ENCODE measurements around the gene RSPH6A. TPM values are rescaled to one million over a fixed set of nuclear protein-coding genes. Genes with fewer than 3 reads are reported as not detected.

Gene RSPH6A
- total RNA-seq, 1 donor from 2014 or later: 0.61 TPM

DNA sequence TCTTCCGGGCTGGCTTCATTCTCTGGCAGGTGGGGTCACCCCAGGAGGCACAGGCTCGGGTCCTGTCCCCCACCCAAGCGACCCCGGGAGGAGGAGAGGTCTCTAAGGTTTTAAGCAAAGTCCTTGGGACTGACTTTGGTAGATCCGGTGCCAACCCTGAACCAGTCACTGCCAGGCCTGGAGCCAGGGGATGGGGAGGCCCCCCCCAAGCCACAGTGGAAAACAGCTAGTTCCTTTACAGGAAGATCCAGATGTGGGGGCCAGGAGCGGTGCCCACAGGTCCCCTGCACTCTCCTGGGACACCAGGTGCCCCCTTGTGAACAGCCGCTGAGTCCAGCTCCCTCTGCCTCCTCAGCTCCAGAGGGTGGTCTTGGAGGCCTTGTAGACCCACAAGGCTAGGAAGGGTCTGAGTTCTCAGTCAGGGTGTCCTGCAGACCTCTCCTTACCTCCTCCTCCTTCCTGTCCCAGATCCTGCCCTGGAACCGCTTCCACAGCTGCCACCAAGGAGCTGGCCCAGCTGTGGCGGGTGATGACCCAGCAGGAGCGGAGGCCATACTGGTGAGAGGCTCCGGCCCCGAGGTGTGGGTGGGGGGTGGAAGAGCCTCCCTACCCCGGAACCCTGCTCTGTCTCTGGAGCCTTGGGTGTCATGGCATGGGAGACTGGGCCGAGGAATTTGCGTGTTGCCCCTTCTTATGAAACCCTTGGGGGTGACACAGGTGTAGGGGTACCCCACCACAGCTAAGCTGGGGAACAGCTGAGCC is 52.1 kb downstream of the RSPH6A start:
- peaks cover 5% of the 10 kb centered on the region for H3K27me3 Mint-ChIP-seq (ENCODE audit: unreplicated experiment)
- H3K27ac Mint-ChIP-seq (ENCODE audit: unreplicated experiment): no peak overlapping the region
- DNase-seq: no peak
- H3K9me3 Mint-ChIP-seq (ENCODE audit: unreplicated experiment): no peaks in the 10 kb centered on the region
- TF ChIP-seq, protein P1, sequence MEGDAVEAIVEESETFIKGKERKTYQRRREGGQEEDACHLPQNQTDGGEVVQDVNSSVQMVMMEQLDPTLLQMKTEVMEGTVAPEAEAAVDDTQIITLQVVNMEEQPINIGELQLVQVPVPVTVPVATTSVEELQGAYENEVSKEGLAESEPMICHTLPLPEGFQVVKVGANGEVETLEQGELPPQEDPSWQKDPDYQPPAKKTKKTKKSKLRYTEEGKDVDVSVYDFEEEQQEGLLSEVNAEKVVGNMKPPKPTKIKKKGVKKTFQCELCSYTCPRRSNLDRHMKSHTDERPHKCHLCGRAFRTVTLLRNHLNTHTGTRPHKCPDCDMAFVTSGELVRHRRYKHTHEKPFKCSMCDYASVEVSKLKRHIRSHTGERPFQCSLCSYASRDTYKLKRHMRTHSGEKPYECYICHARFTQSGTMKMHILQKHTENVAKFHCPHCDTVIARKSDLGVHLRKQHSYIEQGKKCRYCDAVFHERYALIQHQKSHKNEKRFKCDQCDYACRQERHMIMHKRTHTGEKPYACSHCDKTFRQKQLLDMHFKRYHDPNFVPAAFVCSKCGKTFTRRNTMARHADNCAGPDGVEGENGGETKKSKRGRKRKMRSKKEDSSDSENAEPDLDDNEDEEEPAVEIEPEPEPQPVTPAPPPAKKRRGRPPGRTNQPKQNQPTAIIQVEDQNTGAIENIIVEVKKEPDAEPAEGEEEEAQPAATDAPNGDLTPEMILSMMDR (IDR thresholded peaks at IDR 0.05; ENCODE audit: partially characterized antibody, unreplicated experiment): no peak
- no peak overlapping the region for H3K4me3 Mint-ChIP-seq (ENCODE audit: unreplicated experiment)
- H3K36me3 Mint-ChIP-seq (ENCODE audit: unreplicated experiment): no peaks in the 10 kb centered on the region
- peaks cover 3% of the 10 kb centered on the region for H3K4me1 Mint-ChIP-seq (ENCODE audit: low read depth, unreplicated experiment)

DNA sequence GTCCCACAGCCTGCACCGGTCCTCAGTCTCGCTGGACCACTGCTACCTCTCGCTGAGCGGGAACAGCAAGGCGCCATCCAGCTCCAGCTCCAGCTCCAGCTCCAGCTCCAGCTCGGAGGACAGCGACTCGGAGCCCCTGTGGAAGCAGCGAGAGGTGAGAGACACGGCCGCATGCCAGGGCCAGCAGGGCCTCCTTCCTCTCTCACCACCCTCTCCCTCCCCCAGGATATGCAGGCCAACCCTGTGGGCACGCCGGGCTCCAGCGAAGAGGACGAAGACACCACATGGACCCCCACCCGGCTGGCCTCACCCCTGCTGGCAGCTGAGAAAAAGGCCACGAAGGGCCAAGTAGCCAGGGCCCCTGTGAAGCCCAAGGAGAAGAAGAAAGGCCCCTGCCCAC is 53.4 kb downstream of the RSPH6A start:
- DNase-seq: no peak

DNA sequence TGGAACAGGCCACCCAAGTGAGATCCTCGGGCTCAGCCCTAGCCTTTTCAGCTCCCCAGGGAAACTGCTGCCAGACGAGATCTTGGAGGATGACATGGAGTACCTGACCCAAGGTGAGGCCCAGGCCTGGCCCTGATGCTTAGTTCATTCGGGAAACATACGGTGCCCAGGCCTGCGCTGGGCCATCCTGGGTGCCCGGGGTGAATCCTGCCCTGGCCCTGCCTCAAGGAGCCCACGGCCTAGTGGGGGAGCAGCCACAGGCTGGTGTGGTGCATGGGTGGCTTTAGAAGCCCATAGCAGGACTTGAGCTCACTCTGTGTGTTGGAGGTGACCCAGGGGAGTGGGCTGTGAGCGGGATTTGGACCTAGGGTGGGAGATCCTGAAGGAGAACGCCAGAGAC is 56.2 kb downstream of the RSPH6A start:
- no peaks in the 10 kb centered on the region for H3K4me1 Mint-ChIP-seq (ENCODE audit: low read depth, unreplicated experiment)
- TF ChIP-seq, protein P1 (IDR thresholded peaks at IDR 0.05; ENCODE audit: partially characterized antibody, unreplicated experiment): no peak
- H3K9me3 Mint-ChIP-seq (ENCODE audit: unreplicated experiment): no peaks in the 10 kb centered on the region
- no peak overlapping the region for H3K27ac Mint-ChIP-seq (ENCODE audit: unreplicated experiment)
- no peak overlapping the region for H3K4me3 Mint-ChIP-seq (ENCODE audit: unreplicated experiment)
- H3K36me3 Mint-ChIP-seq (ENCODE audit: unreplicated experiment): no peaks in the 10 kb centered on the region
- DNase-seq: no peak
- H3K27me3 Mint-ChIP-seq (ENCODE audit: unreplicated experiment): peaks cover 2% of the 10 kb centered on the region

More for the DNA sequence above, 53.4 kb downstream of the RSPH6A start:
- no peak overlapping the region for H3K4me3 Mint-ChIP-seq (ENCODE audit: unreplicated experiment)
- no peaks in the 10 kb centered on the region for H3K9me3 Mint-ChIP-seq (ENCODE audit: unreplicated experiment)
- peaks cover 5% of the 10 kb centered on the region for H3K27me3 Mint-ChIP-seq (ENCODE audit: unreplicated experiment)
- no peak overlapping the region for H3K27ac Mint-ChIP-seq (ENCODE audit: unreplicated experiment)
- peaks cover 3% of the 10 kb centered on the region for H3K4me1 Mint-ChIP-seq (ENCODE audit: low read depth, unreplicated experiment)
- TF ChIP-seq, protein P1 (IDR thresholded peaks at IDR 0.05; ENCODE audit: partially characterized antibody, unreplicated experiment): no peak
- H3K36me3 Mint-ChIP-seq (ENCODE audit: unreplicated experiment): no peaks in the 10 kb centered on the region

GRCh38 chr19:45757695-45758094 is 57.4 kb downstream of the RSPH6A start:
- TF ChIP-seq, protein P1 (IDR thresholded peaks at IDR 0.05; ENCODE audit: partially characterized antibody, unreplicated experiment): no peak
- Mint-ChIP-seq H3K36me3 (ENCODE audit: unreplicated experiment) (no peaks in the 10 kb centered on the region), H3K27ac (ENCODE audit: unreplicated experiment) (no peak overlapping the region), H3K4me1 (ENCODE audit: low read depth, unreplicated experiment) (peaks cover 1% of the 10 kb centered on the region), H3K27me3 (ENCODE audit: unreplicated experiment) (peaks cover 2% of the 10 kb centered on the region), H3K4me3 (ENCODE audit: unreplicated experiment) (no peak overlapping the region), H3K9me3 (ENCODE audit: unreplicated experiment) (no peaks in the 10 kb centered on the region)
- DNase-seq: no peak

GRCh38 chr19:45754323-45754722 is 60.8 kb downstream of the RSPH6A start:
- Mint-ChIP-seq H3K27ac (ENCODE audit: unreplicated experiment) (no peak overlapping the region), H3K9me3 (ENCODE audit: unreplicated experiment) (no peaks in the 10 kb centered on the region), H3K4me1 (ENCODE audit: low read depth, unreplicated experiment) (peaks cover 1% of the 10 kb centered on the region), H3K36me3 (ENCODE audit: unreplicated experiment) (no peaks in the 10 kb centered on the region), H3K4me3 (ENCODE audit: unreplicated experiment) (no peak overlapping the region), H3K27me3 (ENCODE audit: unreplicated experiment) (peaks cover 3% of the 10 kb centered on the region)
- TF ChIP-seq, protein P1 (IDR thresholded peaks at IDR 0.05; ENCODE audit: partially characterized antibody, unreplicated experiment): no peak
- no peak for DNase-seq

Data from glutamatergic neuron (in vitro differentiated cells).